GM23338 (cell line): ENCODE data around the gene VPS37C. TPM values are rescaled to one million over a fixed set of nuclear protein-coding genes. Genes with fewer than 3 reads are reported as not detected.

Source experiments
- ATAC-seq: fragments of 200-7000 bp; cut with Tn5 transposase; 3 replicates; pipeline ENCODE4 v1.9.1; 2020
- DNase-seq: peaks from one replicate; pipeline ENCODE4 v3.0.0-alpha.2; 2015; ENCODE audit warnings: low spot score
- H2AFZ ChIP-seq: fragments of 200-600 bp; sonication (generic); 2 replicates; pipeline ENCODE4 v1.8.0; 2016; ENCODE audit warnings: antibody characterized with exemption, mild to moderate bottlenecking, moderate library complexity
- H3F3A ChIP-seq: fragments of 200-600 bp; sonication (generic); replicated peaks from 2 replicates; pipeline ENCODE4 v1.8.0; 2017; ENCODE audit warnings: antibody characterized with exemption, mixed run types, low read depth
- H3K27ac ChIP-seq: fragments of 200-600 bp; sonication (generic); 2 replicates; pipeline ENCODE4 v1.6.1; 2016; ENCODE audit warnings: low read depth
- H3K27me3 ChIP-seq: fragments of 200-600 bp; sonication (generic); 2 replicates; pipeline ENCODE4 v1.8.0; 2016; ENCODE audit warnings: mild to moderate bottlenecking, mixed run types, moderate library complexity; ENCODE audit not compliant: insufficient read depth
- H3K36me3 ChIP-seq: fragments of 200-600 bp; sonication (generic); 2 replicates; pipeline ENCODE4 v1.8.0; 2016; ENCODE audit warnings: mild to moderate bottlenecking; ENCODE audit not compliant: insufficient read depth
- H3K4me1 ChIP-seq: fragments of 200-600 bp; sonication (generic); 2 replicates; pipeline ENCODE4 v1.8.0; 2016; ENCODE audit warnings: mild to moderate bottlenecking, moderate library complexity; ENCODE audit not compliant: insufficient read depth
- H3K4me2 ChIP-seq: fragments of 200-600 bp; sonication (generic); 2 replicates; pipeline ENCODE4 v1.7.1; 2017; ENCODE audit warnings: mixed run types
- H3K4me3 ChIP-seq: fragments of 200-600 bp; sonication (generic); 2 replicates; pipeline ENCODE4 v1.6.1; 2016; ENCODE audit warnings: mixed run types
- H3K79me2 ChIP-seq: fragments of 200-600 bp; sonication (generic); replicated peaks from 2 replicates; pipeline ENCODE4 v1.8.0; 2017; ENCODE audit warnings: mild to moderate bottlenecking; ENCODE audit not compliant: insufficient read depth
- H3K9me2 ChIP-seq: fragments of 200-600 bp; sonication (generic); 2 replicates; pipeline ENCODE4 v1.8.0; 2017; ENCODE audit not compliant: insufficient read depth
- H4K20me1 ChIP-seq: fragments of 200-600 bp; sonication (generic); replicated peaks from 2 replicates; pipeline ENCODE4 v1.8.0; 2017; ENCODE audit warnings: mild to moderate bottlenecking; ENCODE audit not compliant: insufficient read depth
- H3K27ac Mint-ChIP-seq: 2 replicates; pipeline ENCODE4 v1.8.0; 2020; ENCODE audit warnings: inconsistent platforms, mild to moderate bottlenecking, moderate library complexity, mixed read lengths
- H3K27me3 Mint-ChIP-seq: 3 replicates; pipeline ENCODE4 v1.8.0; 2022; ENCODE audit warnings: low read depth, mild to moderate bottlenecking, moderate library complexity, mixed read lengths, inconsistent platforms; ENCODE audit not compliant: insufficient read depth, poor library complexity
- H3K36me3 Mint-ChIP-seq: 3 replicates; pipeline ENCODE4 v1.8.0; 2021; ENCODE audit warnings: low read depth, mild to moderate bottlenecking, inconsistent platforms, moderate library complexity, mixed read lengths
- H3K4me1 Mint-ChIP-seq: 3 replicates; pipeline ENCODE4 v1.8.0; 2020; ENCODE audit warnings: mild to moderate bottlenecking, inconsistent platforms, mixed read lengths
- H3K4me3 Mint-ChIP-seq: 3 replicates; pipeline ENCODE4 v1.8.0; 2021; ENCODE audit warnings: moderate library complexity, mild to moderate bottlenecking, inconsistent platforms, mixed read lengths
- H3K9me3 Mint-ChIP-seq: 3 replicates; pipeline ENCODE4 v1.8.0; 2020; ENCODE audit warnings: moderate library complexity, mild to moderate bottlenecking, inconsistent platforms, mixed read lengths
- CREB1 ChIP-seq: fragments of 250-450 bp; sonication (Bioruptor Pico); IDR thresholded peaks from 2 replicates; pipeline ENCODE4 v1.5.0; 2020; ENCODE audit warnings: low read depth, mild to moderate bottlenecking, moderate library complexity
- EZH2 ChIP-seq: fragments of 200-600 bp; sonication (generic); IDR thresholded peaks from one replicate; pipeline ENCODE4 v1.8.0; 2017; ENCODE audit warnings: antibody characterized with exemption, mild to moderate bottlenecking, low read depth; ENCODE audit not compliant: unreplicated experiment
- EZH2phosphoT487 ChIP-seq: fragments of 200-600 bp; sonication (generic); IDR thresholded peaks from one replicate; pipeline ENCODE4 v1.8.1; 2018; ENCODE audit warnings: antibody characterized with exemption; ENCODE audit not compliant: unreplicated experiment
- JUNB ChIP-seq: IDR thresholded peaks from one replicate; pipeline ENCODE4 v1.6.1; 2016; ENCODE audit warnings: antibody characterized with exemption; ENCODE audit not compliant: unreplicated experiment
- NANOG ChIP-seq: IDR thresholded peaks from 2 replicates; pipeline ENCODE4 v1.6.1; 2016; ENCODE audit warnings: antibody characterized with exemption, borderline replicate concordance
- POLR2AphosphoS5 ChIP-seq: IDR thresholded peaks from 2 replicates; pipeline ENCODE4 v1.6.1; 2016; ENCODE audit warnings: antibody characterized with exemption, low read depth
- STAT1 ChIP-seq: IDR thresholded peaks from one replicate; pipeline ENCODE4 v1.6.1; 2016; ENCODE audit warnings: antibody characterized with exemption; ENCODE audit not compliant: unreplicated experiment
- ZNF114 ChIP-seq: fragments of 250-450 bp; sonication (Bioruptor Pico); IDR thresholded peaks from 2 replicates; pipeline ENCODE4 v1.5.0; 2020; ENCODE audit warnings: mild to moderate bottlenecking, moderate library complexity
- ZNF331 ChIP-seq: fragments of 250-450 bp; sonication (Bioruptor Pico); IDR thresholded peaks from 2 replicates; pipeline ENCODE4 v1.5.0; 2020; ENCODE audit warnings: low read depth, mild to moderate bottlenecking, moderate library complexity
- polyA plus RNA-seq: library from polyadenylated mRNA; unstranded; fragments of >200 nt; fragmentation: Nextera tagmentation; extraction: Ambion mirVana; gene quantifications from 2 replicates; pipeline ENCODE4 v1.2.1, GENCODE V29; 2016
- total RNA-seq: library from RNA; depleted of rRNA; stranded (reverse); fragments of >200 nt; shearing (Covaris generic); gene quantifications from 2 replicates; pipeline ENCODE4 v1.2.3, GENCODE V29; 2014
- TF ChIP-seq, protein P1 (sequence below): IDR thresholded peaks from 2 replicates; pipeline ENCODE4 v1.6.1; 2016; ENCODE audit warnings: antibody characterized with exemption
- TF ChIP-seq, protein P2 (sequence below): fragments of 250-450 bp; sonication (Bioruptor Pico); IDR thresholded peaks from 2 replicates; pipeline ENCODE4 v1.5.0; 2020; ENCODE audit warnings: mild to moderate bottlenecking, moderate library complexity
- TF ChIP-seq, protein P3 (sequence below): IDR thresholded peaks from one replicate; pipeline ENCODE4 v1.6.1; 2018; ENCODE audit warnings: antibody characterized with exemption; ENCODE audit not compliant: unreplicated experiment
- TF ChIP-seq, protein P4 (sequence below), 2 experiments: fragments of 200-600 bp in 1 of 2; sonication (generic) in 1 of 2; conservative IDR thresholded peaks; 2 replicates each; pipeline versions ENCODE4 v1.5.1 to v1.6.1; 2016 to 2017; ENCODE audit warnings: antibody characterized with exemption in 2 of 2, low read depth in 2 of 2, mild to moderate bottlenecking in 2 of 2, moderate library complexity in 1 of 2

VPS37C gene
- total and polyA plus RNA-seq, 2 experiments from 2014 or later: 8.8 to 19.4 TPM

DNA sequence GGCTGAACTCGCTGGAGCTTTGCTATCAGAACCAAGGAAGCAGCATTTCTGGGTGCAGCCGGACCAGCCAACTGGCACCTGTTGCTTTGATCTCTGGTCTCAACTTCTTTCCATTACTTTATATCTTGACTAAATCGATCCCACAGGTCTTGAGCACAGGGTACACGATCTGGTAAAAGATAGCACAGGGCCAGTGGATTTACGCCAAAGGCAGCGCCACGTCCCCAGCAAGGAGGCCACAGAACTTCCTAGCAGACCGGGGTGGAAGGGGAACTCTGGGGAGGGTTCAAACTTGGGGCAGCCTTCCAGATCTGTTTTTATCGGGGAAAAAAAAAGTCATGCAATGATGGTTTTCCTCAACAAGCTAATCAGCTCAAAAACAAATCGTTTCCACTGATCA is 14.0 kb downstream of the VPS37C start:
- TF ChIP-seq POLR2AphosphoS5: no peak
- no peak for TF ChIP-seq ZNF331 (CRISPR knock-in tag)
- TF ChIP-seq, protein P1, sequence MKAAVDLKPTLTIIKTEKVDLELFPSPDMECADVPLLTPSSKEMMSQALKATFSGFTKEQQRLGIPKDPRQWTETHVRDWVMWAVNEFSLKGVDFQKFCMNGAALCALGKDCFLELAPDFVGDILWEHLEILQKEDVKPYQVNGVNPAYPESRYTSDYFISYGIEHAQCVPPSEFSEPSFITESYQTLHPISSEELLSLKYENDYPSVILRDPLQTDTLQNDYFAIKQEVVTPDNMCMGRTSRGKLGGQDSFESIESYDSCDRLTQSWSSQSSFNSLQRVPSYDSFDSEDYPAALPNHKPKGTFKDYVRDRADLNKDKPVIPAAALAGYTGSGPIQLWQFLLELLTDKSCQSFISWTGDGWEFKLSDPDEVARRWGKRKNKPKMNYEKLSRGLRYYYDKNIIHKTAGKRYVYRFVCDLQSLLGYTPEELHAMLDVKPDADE: no peak
- TF ChIP-seq, protein P2, sequence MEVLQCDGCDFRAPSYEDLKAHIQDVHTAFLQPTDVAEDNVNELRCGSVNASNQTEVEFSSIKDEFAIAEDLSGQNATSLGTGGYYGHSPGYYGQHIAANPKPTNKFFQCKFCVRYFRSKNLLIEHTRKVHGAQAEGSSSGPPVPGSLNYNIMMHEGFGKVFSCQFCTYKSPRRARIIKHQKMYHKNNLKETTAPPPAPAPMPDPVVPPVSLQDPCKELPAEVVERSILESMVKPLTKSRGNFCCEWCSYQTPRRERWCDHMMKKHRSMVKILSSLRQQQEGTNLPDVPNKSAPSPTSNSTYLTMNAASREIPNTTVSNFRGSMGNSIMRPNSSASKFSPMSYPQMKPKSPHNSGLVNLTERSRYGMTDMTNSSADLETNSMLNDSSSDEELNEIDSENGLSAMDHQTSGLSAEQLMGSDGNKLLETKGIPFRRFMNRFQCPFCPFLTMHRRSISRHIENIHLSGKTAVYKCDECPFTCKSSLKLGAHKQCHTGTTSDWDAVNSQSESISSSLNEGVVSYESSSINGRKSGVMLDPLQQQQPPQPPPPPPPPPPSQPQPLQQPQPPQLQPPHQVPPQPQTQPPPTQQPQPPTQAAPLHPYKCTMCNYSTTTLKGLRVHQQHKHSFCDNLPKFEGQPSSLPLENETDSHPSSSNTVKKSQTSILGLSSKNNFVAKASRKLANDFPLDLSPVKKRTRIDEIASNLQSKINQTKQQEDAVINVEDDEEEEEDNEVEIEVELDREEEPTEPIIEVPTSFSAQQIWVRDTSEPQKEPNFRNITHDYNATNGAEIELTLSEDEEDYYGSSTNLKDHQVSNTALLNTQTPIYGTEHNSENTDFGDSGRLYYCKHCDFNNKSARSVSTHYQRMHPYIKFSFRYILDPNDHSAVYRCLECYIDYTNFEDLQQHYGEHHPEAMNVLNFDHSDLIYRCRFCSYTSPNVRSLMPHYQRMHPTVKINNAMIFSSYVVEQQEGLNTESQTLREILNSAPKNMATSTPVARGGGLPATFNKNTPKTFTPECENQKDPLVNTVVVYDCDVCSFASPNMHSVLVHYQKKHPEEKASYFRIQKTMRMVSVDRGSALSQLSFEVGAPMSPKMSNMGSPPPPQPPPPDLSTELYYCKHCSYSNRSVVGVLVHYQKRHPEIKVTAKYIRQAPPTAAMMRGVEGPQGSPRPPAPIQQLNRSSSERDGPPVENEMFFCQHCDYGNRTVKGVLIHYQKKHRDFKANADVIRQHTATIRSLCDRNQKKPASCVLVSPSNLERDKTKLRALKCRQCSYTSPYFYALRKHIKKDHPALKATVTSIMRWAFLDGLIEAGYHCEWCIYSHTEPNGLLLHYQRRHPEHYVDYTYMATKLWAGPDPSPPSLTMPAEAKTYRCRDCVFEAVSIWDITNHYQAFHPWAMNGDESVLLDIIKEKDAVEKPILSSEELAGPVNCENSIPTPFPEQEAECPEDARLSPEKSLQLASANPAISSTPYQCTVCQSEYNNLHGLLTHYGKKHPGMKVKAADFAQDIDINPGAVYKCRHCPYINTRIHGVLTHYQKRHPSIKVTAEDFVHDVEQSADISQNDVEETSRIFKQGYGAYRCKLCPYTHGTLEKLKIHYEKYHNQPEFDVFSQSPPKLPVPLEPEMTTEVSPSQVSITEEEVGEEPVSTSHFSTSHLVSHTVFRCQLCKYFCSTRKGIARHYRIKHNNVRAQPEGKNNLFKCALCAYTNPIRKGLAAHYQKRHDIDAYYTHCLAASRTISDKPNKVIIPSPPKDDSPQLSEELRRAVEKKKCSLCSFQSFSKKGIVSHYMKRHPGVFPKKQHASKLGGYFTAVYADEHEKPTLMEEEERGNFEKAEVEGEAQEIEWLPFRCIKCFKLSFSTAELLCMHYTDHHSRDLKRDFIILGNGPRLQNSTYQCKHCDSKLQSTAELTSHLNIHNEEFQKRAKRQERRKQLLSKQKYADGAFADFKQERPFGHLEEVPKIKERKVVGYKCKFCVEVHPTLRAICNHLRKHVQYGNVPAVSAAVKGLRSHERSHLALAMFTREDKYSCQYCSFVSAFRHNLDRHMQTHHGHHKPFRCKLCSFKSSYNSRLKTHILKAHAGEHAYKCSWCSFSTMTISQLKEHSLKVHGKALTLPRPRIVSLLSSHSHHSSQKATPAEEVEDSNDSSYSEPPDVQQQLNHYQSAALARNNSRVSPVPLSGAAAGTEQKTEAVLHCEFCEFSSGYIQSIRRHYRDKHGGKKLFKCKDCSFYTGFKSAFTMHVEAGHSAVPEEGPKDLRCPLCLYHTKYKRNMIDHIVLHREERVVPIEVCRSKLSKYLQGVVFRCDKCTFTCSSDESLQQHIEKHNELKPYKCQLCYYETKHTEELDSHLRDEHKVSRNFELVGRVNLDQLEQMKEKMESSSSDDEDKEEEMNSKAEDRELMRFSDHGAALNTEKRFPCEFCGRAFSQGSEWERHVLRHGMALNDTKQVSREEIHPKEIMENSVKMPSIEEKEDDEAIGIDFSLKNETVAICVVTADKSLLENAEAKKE (CRISPR knock-in tag): no peak
- TF ChIP-seq EZH2: no peak
- no peak for TF ChIP-seq JUNB
- no peak for TF ChIP-seq STAT1
- no peak for TF ChIP-seq CREB1
- TF ChIP-seq, protein P3, sequence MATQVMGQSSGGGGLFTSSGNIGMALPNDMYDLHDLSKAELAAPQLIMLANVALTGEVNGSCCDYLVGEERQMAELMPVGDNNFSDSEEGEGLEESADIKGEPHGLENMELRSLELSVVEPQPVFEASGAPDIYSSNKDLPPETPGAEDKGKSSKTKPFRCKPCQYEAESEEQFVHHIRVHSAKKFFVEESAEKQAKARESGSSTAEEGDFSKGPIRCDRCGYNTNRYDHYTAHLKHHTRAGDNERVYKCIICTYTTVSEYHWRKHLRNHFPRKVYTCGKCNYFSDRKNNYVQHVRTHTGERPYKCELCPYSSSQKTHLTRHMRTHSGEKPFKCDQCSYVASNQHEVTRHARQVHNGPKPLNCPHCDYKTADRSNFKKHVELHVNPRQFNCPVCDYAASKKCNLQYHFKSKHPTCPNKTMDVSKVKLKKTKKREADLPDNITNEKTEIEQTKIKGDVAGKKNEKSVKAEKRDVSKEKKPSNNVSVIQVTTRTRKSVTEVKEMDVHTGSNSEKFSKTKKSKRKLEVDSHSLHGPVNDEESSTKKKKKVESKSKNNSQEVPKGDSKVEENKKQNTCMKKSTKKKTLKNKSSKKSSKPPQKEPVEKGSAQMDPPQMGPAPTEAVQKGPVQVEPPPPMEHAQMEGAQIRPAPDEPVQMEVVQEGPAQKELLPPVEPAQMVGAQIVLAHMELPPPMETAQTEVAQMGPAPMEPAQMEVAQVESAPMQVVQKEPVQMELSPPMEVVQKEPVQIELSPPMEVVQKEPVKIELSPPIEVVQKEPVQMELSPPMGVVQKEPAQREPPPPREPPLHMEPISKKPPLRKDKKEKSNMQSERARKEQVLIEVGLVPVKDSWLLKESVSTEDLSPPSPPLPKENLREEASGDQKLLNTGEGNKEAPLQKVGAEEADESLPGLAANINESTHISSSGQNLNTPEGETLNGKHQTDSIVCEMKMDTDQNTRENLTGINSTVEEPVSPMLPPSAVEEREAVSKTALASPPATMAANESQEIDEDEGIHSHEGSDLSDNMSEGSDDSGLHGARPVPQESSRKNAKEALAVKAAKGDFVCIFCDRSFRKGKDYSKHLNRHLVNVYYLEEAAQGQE: no peak
- no peak for TF ChIP-seq ZNF114 (CRISPR knock-in tag)
- TF ChIP-seq NANOG: no peak
- no peak for TF ChIP-seq EZH2phosphoT487
- TF ChIP-seq, protein P4, sequence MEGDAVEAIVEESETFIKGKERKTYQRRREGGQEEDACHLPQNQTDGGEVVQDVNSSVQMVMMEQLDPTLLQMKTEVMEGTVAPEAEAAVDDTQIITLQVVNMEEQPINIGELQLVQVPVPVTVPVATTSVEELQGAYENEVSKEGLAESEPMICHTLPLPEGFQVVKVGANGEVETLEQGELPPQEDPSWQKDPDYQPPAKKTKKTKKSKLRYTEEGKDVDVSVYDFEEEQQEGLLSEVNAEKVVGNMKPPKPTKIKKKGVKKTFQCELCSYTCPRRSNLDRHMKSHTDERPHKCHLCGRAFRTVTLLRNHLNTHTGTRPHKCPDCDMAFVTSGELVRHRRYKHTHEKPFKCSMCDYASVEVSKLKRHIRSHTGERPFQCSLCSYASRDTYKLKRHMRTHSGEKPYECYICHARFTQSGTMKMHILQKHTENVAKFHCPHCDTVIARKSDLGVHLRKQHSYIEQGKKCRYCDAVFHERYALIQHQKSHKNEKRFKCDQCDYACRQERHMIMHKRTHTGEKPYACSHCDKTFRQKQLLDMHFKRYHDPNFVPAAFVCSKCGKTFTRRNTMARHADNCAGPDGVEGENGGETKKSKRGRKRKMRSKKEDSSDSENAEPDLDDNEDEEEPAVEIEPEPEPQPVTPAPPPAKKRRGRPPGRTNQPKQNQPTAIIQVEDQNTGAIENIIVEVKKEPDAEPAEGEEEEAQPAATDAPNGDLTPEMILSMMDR (conservative IDR thresholded peaks at IDR 0.05; ENCODE audit: low read depth in 2 of 2): no peak
- Mint-ChIP-seq H3K27ac (no peak overlapping the region), H3K4me1 (peaks cover 55% of the 10 kb centered on the region), H3K27me3 (peaks cover 14% of the 10 kb centered on the region), H3K4me3 (no peak overlapping the region), H3K9me3 (no peaks in the 10 kb centered on the region), H3K36me3 (no peaks in the 10 kb centered on the region)
- H2AFZ ChIP-seq: no peak overlapping the region
- H3K27me3 ChIP-seq: no peaks in the 10 kb centered on the region
- no peak overlapping the region for H3K4me2 ChIP-seq
- peaks cover 25% of the 10 kb centered on the region for H4K20me1 ChIP-seq
- no peak for ATAC-seq
- H3K4me1 ChIP-seq: peaks cover 13% of the 10 kb centered on the region
- H3F3A ChIP-seq: no peaks in the 10 kb centered on the region
- no peak for DNase-seq
- peaks cover 74% of the 10 kb centered on the region for H3K79me2 ChIP-seq
- no peak overlapping the region for H3K4me3 ChIP-seq
- no peaks in the 10 kb centered on the region for H3K9me2 ChIP-seq
- H3K36me3 ChIP-seq: no peaks in the 10 kb centered on the region
- H3K27ac ChIP-seq: no peak overlapping the region
